ENCODE data around the gene ZNF582. TPM values are rescaled to one million over a fixed set of nuclear protein-coding genes. Genes with fewer than 3 reads are reported as not detected.

The ZNF582 gene
- polyA plus RNA-seq, 1 of the 3 experiments (the other 2 are of a cell fraction): 4.5 TPM

DNA sequence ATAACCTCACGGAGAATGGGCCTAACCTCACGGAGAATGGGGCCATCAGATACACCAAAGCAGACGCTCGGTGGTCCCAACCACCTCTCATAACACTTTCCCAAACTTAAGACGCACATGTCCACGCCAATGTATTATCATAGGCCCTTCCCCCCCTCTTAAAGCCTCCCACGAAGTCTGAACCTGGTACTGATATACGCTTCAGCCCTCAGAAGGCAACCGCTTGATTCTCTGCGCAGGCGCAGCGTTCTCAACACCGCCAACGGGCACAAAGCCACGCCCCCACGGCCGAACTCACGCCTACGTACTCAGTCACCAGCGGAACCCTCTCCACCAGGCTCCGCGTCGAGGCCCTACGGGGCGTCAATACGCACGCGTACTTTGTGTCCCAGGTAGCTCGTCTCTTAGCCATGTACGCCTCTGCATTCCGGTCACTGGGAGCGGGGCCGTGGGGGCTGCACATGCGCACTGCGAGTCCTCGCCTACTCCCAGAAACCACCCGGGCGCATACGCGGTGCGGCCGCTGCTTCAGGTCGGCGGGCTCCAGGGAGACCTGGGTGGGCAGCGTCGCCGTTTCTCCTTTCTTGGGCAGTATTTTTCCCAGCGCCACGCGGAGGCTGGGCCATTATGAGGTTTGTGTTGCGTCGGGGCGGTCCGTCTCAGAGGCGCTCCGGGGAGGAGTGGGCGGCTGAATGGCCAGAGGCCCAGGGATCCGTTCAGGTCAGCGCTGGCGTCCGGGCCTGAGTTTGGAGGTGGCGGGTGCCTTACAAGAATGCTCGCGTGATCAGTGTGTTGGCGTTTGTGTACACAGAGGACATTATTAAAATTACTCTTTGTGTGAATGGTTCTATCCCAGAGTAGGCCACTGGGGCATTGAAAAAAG is 25.3 kb downstream of the ZNF582 start:
- peak; percentile 92 for DNase-seq
- Histone ChIP-seq H3K27me3 (ENCODE audit: insufficient read depth) (no peaks in the 10 kb centered on the region), H3K4me2 (peak overlapping the region; percentile 88), H3K4me1 (ENCODE audit: control insufficient read depth in 1 of 2, insufficient read depth in 2 of 2, low read depth in 1 of 2, low read length in 1 of 2) (peaks cover 0 to 10% of the 10 kb centered on the region in 2 experiments; a peak in 2 of 4 replicates), H3K9me2 (no peaks in the 10 kb centered on the region), H4K20me1 (ENCODE audit: insufficient read depth) (no peaks in the 10 kb centered on the region), H3K9me3 (0 out of 2 replicates have a peak, but pooled peaks cover 5% of the 10 kb centered on the region), H2AFZ (ENCODE audit: low read depth) (peak overlapping the region; percentile 88), H3K27ac (ENCODE audit: low read depth in 2 of 2, low read length in 1 of 2) (peak overlapping the region; percentile 44 to 72; a peak in 3 of 4 replicates), H3K36me3 (replicated peaks in 1 of 2; ENCODE audit: control insufficient read depth in 1 of 2, insufficient read depth in 2 of 2, low read length in 1 of 2) (peaks cover 24 to 39% of the 10 kb centered on the region in 2 experiments), H3F3A (replicated peaks; ENCODE audit: insufficient read depth) (peaks cover 5% of the 10 kb centered on the region), H3K9ac (peak overlapping the region; percentile 73), H3K4me3 (ENCODE audit: low read depth in 2 of 2, low read length in 1 of 2) (peak overlapping the region; percentile 60 to 69), H3K79me2 (ENCODE audit: insufficient read depth) (peaks cover 14% of the 10 kb centered on the region; the same call in 1 of the 2 replicates)
- ChIA-PET POLR2A (interaction anchor here (1.2 kb wide), 2 partner anchors 20 to 35 kb away, joined by 3 to 4 read pairs; no protein-coding TSS in a partner anchor), CTCF (interaction anchor here (0.7 to 1.7 kb wide), 5 partner anchors 20 to 161 kb away, joined by 3 to 4 read pairs (median 3); partner anchors contain the start of gene ZNF582)
- peak; percentile 63; the same call in 1 of the 2 replicates for TF ChIP-seq MXI1 (IDR thresholded peaks at IDR 0.05; ENCODE audit: low read depth, low read length)
- TF ChIP-seq NRF1 (IDR thresholded peaks at IDR 0.05; ENCODE audit: low read depth, low read length): peak; percentile 82
- TF ChIP-seq POLR2AphosphoS5 (IDR thresholded peaks at IDR 0.05; ENCODE audit: low read depth, low read length): peak; percentile 54
- TF ChIP-seq, protein P1, sequence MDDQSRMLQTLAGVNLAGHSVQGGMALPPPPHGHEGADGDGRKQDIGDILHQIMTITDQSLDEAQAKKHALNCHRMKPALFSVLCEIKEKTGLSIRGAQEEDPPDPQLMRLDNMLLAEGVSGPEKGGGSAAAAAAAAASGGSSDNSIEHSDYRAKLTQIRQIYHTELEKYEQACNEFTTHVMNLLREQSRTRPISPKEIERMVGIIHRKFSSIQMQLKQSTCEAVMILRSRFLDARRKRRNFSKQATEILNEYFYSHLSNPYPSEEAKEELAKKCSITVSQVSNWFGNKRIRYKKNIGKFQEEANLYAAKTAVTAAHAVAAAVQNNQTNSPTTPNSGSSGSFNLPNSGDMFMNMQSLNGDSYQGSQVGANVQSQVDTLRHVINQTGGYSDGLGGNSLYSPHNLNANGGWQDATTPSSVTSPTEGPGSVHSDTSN (IDR thresholded peaks at IDR 0.05): no peak
- no peak for TF ChIP-seq FOXJ3 (CRISPR knock-in tag; IDR thresholded peaks at IDR 0.05)
- TF ChIP-seq, protein P2, sequence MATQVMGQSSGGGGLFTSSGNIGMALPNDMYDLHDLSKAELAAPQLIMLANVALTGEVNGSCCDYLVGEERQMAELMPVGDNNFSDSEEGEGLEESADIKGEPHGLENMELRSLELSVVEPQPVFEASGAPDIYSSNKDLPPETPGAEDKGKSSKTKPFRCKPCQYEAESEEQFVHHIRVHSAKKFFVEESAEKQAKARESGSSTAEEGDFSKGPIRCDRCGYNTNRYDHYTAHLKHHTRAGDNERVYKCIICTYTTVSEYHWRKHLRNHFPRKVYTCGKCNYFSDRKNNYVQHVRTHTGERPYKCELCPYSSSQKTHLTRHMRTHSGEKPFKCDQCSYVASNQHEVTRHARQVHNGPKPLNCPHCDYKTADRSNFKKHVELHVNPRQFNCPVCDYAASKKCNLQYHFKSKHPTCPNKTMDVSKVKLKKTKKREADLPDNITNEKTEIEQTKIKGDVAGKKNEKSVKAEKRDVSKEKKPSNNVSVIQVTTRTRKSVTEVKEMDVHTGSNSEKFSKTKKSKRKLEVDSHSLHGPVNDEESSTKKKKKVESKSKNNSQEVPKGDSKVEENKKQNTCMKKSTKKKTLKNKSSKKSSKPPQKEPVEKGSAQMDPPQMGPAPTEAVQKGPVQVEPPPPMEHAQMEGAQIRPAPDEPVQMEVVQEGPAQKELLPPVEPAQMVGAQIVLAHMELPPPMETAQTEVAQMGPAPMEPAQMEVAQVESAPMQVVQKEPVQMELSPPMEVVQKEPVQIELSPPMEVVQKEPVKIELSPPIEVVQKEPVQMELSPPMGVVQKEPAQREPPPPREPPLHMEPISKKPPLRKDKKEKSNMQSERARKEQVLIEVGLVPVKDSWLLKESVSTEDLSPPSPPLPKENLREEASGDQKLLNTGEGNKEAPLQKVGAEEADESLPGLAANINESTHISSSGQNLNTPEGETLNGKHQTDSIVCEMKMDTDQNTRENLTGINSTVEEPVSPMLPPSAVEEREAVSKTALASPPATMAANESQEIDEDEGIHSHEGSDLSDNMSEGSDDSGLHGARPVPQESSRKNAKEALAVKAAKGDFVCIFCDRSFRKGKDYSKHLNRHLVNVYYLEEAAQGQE (IDR thresholded peaks at IDR 0.05; ENCODE audit: low read depth, low read length): no peak
- peak; percentile 70 for TF ChIP-seq RFX5 (IDR thresholded peaks at IDR 0.05; ENCODE audit: low read length)
- peak; percentile 9 for TF ChIP-seq CHD2 (IDR thresholded peaks at IDR 0.05; ENCODE audit: low read length, partially characterized antibody)
- 0 out of 2 replicates have a peak, but pooled peaks have one; percentile 33 for TF ChIP-seq TAF1 (IDR thresholded peaks at IDR 0.05; ENCODE audit: borderline replicate concordance, low read depth, low read length)
- TF ChIP-seq, protein P3, sequence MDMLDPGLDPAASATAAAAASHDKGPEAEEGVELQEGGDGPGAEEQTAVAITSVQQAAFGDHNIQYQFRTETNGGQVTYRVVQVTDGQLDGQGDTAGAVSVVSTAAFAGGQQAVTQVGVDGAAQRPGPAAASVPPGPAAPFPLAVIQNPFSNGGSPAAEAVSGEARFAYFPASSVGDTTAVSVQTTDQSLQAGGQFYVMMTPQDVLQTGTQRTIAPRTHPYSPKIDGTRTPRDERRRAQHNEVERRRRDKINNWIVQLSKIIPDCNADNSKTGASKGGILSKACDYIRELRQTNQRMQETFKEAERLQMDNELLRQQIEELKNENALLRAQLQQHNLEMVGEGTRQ (IDR thresholded peaks at IDR 0.05; ENCODE audit: borderline replicate concordance, low read depth, low read length): no peak
- TF ChIP-seq, protein P4, sequence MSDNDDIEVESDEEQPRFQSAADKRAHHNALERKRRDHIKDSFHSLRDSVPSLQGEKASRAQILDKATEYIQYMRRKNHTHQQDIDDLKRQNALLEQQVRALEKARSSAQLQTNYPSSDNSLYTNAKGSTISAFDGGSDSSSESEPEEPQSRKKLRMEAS (IDR thresholded peaks at IDR 0.05; ENCODE audit: low read depth): peak; percentile 76; the same call in 1 of the 2 replicates
- 17% methylated on average over 36 of the region's 65 CpGs for WGBS (ENCODE audit: low lambda C conversion rate)
